Vagina (tissue), 2 donors: ENCODE measurements around the gene ERBIN.

Experiments
- POLR2A ChIP-seq, 2 donors: fragments of 450-650 bp; IDR thresholded peaks; one replicate each; pipeline ENCODE4 v1.6.1; 2017; ENCODE audit warnings: antibody characterized with exemption in 2 of 2, mild to moderate bottlenecking in 2 of 2, moderate library complexity in 2 of 2
- POLR2AphosphoS5 ChIP-seq, 2 donors: sonication (generic); formaldehyde crosslinking; IDR thresholded peaks; one replicate each; pipeline ENCODE4 v1.9.0; 2017; ENCODE audit warnings: antibody characterized with exemption in 2 of 2, mild to moderate bottlenecking in 2 of 2, low read depth in 1 of 2; ENCODE audit not compliant: insufficient read depth in 1 of 2
- TF ChIP-seq, protein P1 (sequence below), 3 experiments: fragments of 450-650 bp in 2 of 3; fragments of 200-600 bp in 1 of 3; sonication (generic) in 1 of 3; IDR thresholded peaks; one replicate each; pipeline ENCODE4 v1.5.1; 2017 to 2019; ENCODE audit warnings: antibody characterized with exemption in 3 of 3, mild to moderate bottlenecking in 2 of 3, moderate library complexity in 2 of 3

DNA sequence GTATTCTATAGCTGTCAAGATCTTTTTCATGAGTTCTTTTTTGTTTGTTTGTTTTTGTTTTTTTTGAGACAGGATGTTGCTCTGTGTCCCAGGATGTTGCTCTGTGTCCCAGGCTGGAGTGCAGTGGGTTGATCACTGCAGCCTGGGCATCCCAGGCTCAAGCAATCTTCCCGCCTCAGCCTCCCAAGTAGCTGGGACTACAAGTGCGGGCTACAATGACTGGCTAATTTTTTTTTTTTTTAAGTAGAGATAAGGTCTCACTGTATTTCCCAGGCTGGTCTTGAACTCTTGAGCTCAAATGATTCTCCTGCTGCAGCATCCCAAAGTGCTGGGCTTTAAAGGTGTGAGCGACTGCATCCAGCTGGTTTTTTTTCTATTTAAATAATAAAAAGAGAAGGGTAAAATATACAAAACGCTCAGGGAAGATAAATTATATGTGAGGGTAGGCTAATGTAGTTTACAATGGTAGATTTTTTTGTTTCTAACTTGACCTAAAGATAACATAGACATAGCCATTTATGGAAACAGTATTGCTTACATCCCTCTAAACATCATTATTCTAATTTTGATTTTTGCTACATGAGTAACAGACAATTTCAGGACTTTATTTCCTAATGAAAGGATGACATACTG is 21.9 kb downstream of the ERBIN start:
- TF ChIP-seq, protein P1, sequence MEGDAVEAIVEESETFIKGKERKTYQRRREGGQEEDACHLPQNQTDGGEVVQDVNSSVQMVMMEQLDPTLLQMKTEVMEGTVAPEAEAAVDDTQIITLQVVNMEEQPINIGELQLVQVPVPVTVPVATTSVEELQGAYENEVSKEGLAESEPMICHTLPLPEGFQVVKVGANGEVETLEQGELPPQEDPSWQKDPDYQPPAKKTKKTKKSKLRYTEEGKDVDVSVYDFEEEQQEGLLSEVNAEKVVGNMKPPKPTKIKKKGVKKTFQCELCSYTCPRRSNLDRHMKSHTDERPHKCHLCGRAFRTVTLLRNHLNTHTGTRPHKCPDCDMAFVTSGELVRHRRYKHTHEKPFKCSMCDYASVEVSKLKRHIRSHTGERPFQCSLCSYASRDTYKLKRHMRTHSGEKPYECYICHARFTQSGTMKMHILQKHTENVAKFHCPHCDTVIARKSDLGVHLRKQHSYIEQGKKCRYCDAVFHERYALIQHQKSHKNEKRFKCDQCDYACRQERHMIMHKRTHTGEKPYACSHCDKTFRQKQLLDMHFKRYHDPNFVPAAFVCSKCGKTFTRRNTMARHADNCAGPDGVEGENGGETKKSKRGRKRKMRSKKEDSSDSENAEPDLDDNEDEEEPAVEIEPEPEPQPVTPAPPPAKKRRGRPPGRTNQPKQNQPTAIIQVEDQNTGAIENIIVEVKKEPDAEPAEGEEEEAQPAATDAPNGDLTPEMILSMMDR (IDR thresholded peaks at IDR 0.05): no peak
- no peak for TF ChIP-seq POLR2AphosphoS5 (IDR thresholded peaks at IDR 0.05; ENCODE audit: insufficient read depth in 1 of 2, low read depth in 1 of 2)
- TF ChIP-seq POLR2A (IDR thresholded peaks at IDR 0.05): no peak
